ENCODE data around the gene NMBR. TPM values are rescaled to one million over a fixed set of nuclear protein-coding genes. Genes with fewer than 3 reads are reported as not detected.

Gene NMBR
- total RNA-seq, 1 experiment from 2014 or later, result 0.35 TPM

DNA sequence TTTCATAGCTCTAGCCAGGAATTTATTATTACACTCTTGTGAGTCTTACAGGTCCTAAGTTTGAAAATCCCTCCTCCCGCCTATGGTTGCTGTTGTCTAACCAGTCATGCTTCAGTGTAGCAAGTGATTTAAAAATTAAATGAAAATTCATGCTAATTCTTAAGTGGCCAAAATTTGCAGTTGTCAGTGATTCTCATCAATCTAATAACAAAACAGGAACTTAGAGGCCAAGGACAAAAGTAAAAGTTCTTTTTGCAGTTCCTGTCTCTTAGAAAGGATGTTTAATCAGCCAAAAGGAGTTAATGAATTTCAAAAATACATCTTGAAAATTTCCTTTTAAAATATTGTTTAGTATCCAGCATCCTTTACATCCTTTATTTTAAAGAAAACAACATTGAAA, 36.4 kb upstream of the NMBR start:
- Histone ChIP-seq H3F3A (ENCODE audit: insufficient read depth, low read depth) (no peaks in the 10 kb centered on the region), H3K79me2 (ENCODE audit: low read depth) (no peaks in the 10 kb centered on the region), H3K4me1 (replicated peaks; ENCODE audit: insufficient read depth) (no peaks in the 10 kb centered on the region), H3K27ac (no peak overlapping the region), H2AFZ (no peak overlapping the region), H3K9me2 (ENCODE audit: insufficient read depth) (0 out of 2 replicates have a peak, but pooled peaks cover 5% of the 10 kb centered on the region), H4K20me1 (ENCODE audit: insufficient read depth) (no peaks in the 10 kb centered on the region; the same call in 1 of the 2 replicates), H3K36me3 (ENCODE audit: low read depth) (peaks cover 10% of the 10 kb centered on the region), H3K4me3 (no peak overlapping the region), H3K27me3 (ENCODE audit: insufficient read depth, low read depth) (no peaks in the 10 kb centered on the region), H3K4me2 (no peak overlapping the region), H3K9me3 (ENCODE audit: insufficient read depth, low read depth) (no peaks in the 10 kb centered on the region)
- intact Hi-C loops (cut with micrococcal nuclease; ENCODE audit: unreplicated experiment), result no loop called here
- POLR2A ChIA-PET (ENCODE audit: unreplicated experiment), result no interaction called here
- CTCF ChIA-PET, result interaction anchor here (0.5 kb wide), 1 partner anchor 1723 kb away, joined by 6 read pairs; no protein-coding TSS in a partner anchor
- TF ChIP-seq EZH2 (IDR thresholded peaks at IDR 0.05; ENCODE audit: low read depth), result no peak
- TF ChIP-seq, protein P1, sequence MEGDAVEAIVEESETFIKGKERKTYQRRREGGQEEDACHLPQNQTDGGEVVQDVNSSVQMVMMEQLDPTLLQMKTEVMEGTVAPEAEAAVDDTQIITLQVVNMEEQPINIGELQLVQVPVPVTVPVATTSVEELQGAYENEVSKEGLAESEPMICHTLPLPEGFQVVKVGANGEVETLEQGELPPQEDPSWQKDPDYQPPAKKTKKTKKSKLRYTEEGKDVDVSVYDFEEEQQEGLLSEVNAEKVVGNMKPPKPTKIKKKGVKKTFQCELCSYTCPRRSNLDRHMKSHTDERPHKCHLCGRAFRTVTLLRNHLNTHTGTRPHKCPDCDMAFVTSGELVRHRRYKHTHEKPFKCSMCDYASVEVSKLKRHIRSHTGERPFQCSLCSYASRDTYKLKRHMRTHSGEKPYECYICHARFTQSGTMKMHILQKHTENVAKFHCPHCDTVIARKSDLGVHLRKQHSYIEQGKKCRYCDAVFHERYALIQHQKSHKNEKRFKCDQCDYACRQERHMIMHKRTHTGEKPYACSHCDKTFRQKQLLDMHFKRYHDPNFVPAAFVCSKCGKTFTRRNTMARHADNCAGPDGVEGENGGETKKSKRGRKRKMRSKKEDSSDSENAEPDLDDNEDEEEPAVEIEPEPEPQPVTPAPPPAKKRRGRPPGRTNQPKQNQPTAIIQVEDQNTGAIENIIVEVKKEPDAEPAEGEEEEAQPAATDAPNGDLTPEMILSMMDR (conservative IDR thresholded peaks at IDR 0.05), result no peak
- DNase-seq, result no peak
- BruUV-seq (replicated peaks), result no TSS peak

GRCh38 chr6:142182004-142182403, 35.1 kb upstream of the NMBR start:
- no peak for DNase-seq
- Histone ChIP-seq H3F3A (ENCODE audit: insufficient read depth, low read depth) (no peaks in the 10 kb centered on the region), H3K27me3 (ENCODE audit: insufficient read depth, low read depth) (no peaks in the 10 kb centered on the region), H3K4me2 (no peak overlapping the region), H3K36me3 (ENCODE audit: low read depth) (peaks cover 19% of the 10 kb centered on the region), H3K4me1 (replicated peaks; ENCODE audit: insufficient read depth) (no peaks in the 10 kb centered on the region), H4K20me1 (ENCODE audit: insufficient read depth) (no peaks in the 10 kb centered on the region), H2AFZ (no peak overlapping the region), H3K79me2 (ENCODE audit: low read depth) (no peaks in the 10 kb centered on the region), H3K27ac (no peak overlapping the region), H3K4me3 (no peak overlapping the region), H3K9me3 (ENCODE audit: insufficient read depth, low read depth) (no peaks in the 10 kb centered on the region), H3K9me2 (ENCODE audit: insufficient read depth) (0 out of 2 replicates have a peak, but pooled peaks cover 5% of the 10 kb centered on the region)
- BruUV-seq (replicated peaks), result no TSS peak
- TF ChIP-seq, protein P1 (conservative IDR thresholded peaks at IDR 0.05), result no peak
- no peak for TF ChIP-seq EZH2 (IDR thresholded peaks at IDR 0.05; ENCODE audit: low read depth)
- intact Hi-C loops (cut with micrococcal nuclease; ENCODE audit: unreplicated experiment), result no loop called here
- ChIA-PET POLR2A (ENCODE audit: unreplicated experiment) (no interaction called here), CTCF (no interaction called here)

DNA sequence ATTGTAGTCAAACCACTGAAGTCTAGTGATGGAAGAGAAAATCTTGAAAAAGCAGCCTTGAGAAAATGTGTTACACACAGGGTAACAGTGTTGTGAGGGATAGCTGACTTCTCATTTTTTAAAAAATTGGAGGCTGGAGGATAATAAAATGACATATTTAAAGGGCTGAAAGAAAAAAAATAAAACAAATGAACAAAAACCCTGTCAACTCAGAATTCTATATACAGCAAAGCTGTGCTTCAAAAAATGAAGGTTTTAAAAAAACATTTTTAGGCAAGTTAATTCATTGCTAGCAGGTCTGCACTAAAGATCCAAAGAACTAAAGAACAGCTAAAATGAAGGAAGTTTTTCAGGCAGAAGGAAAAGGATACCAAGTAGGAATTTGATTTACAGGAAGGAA, 31.2 kb upstream of the NMBR start:
- no peaks in the 10 kb centered on the region for H3K27me3 ChIP-seq (ENCODE audit: insufficient read depth, low read depth)
- no peak overlapping the region for H3K27ac ChIP-seq
- no peaks in the 10 kb centered on the region for H3K4me1 ChIP-seq (replicated peaks; ENCODE audit: insufficient read depth)
- POLR2A ChIA-PET (ENCODE audit: unreplicated experiment), result no interaction called here
- TF ChIP-seq, protein P1 (conservative IDR thresholded peaks at IDR 0.05), result no peak
- TF ChIP-seq EZH2 (IDR thresholded peaks at IDR 0.05; ENCODE audit: low read depth), result no peak
- no peak overlapping the region for H2AFZ ChIP-seq
- no peaks in the 10 kb centered on the region for H4K20me1 ChIP-seq (ENCODE audit: insufficient read depth)
- peaks cover 31% of the 10 kb centered on the region for H3K36me3 ChIP-seq (ENCODE audit: low read depth)
- no peaks in the 10 kb centered on the region for H3F3A ChIP-seq (ENCODE audit: insufficient read depth, low read depth)
- no peaks in the 10 kb centered on the region for H3K9me2 ChIP-seq (ENCODE audit: insufficient read depth)
- no TSS peak for BruUV-seq (replicated peaks)
- no peak overlapping the region for H3K4me2 ChIP-seq
- DNase-seq, result no peak
- CTCF ChIA-PET, result interaction anchor here (1.3 kb wide), 1 partner anchor 22 kb away, joined by 5 read pairs; no protein-coding TSS in a partner anchor
- H3K9me3 ChIP-seq (ENCODE audit: insufficient read depth, low read depth), result no peaks in the 10 kb centered on the region
- no peaks in the 10 kb centered on the region for H3K79me2 ChIP-seq (ENCODE audit: low read depth)
- intact Hi-C loops (cut with micrococcal nuclease; ENCODE audit: unreplicated experiment), result no loop called here
- H3K4me3 ChIP-seq, result no peak overlapping the region
